Neural progenitor cell (in vitro differentiated cells): ENCODE results near the gene INTS6. TPM values are rescaled to one million over a fixed set of nuclear protein-coding genes. Genes with fewer than 3 reads are reported as not detected.

Source experiments
- DNase-seq: peaks from one replicate; pipeline ENCODE4 v3.0.0-alpha.2; 2016; ENCODE audit warnings: low spot score
- H2AFZ ChIP-seq: fragments of 200-600 bp; sonication (generic); replicated peaks from 2 replicates; pipeline ENCODE4 v1.6.1; 2016; ENCODE audit warnings: antibody characterized with exemption
- H3F3A ChIP-seq: fragments of 200-600 bp; sonication (generic); 2 replicates; pipeline ENCODE4 v1.6.1; 2016; ENCODE audit warnings: antibody characterized with exemption, low read depth
- H3K27ac ChIP-seq: fragments of 200-600 bp; sonication (generic); 2 replicates; pipeline ENCODE4 v1.5.1; 2016; ENCODE audit warnings: mild to moderate bottlenecking
- H3K27me3 ChIP-seq: fragments of 200-600 bp; sonication (generic); 2 replicates; pipeline ENCODE4 v1.6.1; 2016; ENCODE audit warnings: mild to moderate bottlenecking, moderate library complexity
- H3K36me3 ChIP-seq: fragments of 200-600 bp; sonication (generic); 2 replicates; pipeline ENCODE4 v1.5.1; 2016
- H3K4me1 ChIP-seq: fragments of 200-600 bp; sonication (generic); 2 replicates; pipeline ENCODE4 v1.6.1; 2016; ENCODE audit warnings: mixed run types
- H3K4me2 ChIP-seq: fragments of 200-600 bp; sonication (generic); 2 replicates; pipeline ENCODE4 v1.6.1; 2016
- H3K4me3 ChIP-seq: fragments of 200-600 bp; sonication (generic); 2 replicates; pipeline ENCODE4 v1.5.1; 2016
- H3K79me2 ChIP-seq: fragments of 200-600 bp; sonication (generic); 2 replicates; pipeline ENCODE4 v1.6.1; 2016; ENCODE audit warnings: low read depth
- H3K9ac ChIP-seq: fragments of 200-600 bp; sonication (generic); 2 replicates; pipeline ENCODE4 v1.6.1; 2016
- H3K9me3 ChIP-seq: fragments of 200-600 bp; sonication (generic); 2 replicates; pipeline ENCODE4 v1.5.1; 2016; ENCODE audit warnings: low read depth
- H4K20me1 ChIP-seq: fragments of 200-600 bp; sonication (generic); 2 replicates; pipeline ENCODE4 v1.6.1; 2016; ENCODE audit warnings: low read depth
- H3K27ac Mint-ChIP-seq: 3 replicates; pipeline ENCODE4 v1.8.0; 2021; ENCODE audit warnings: mixed read lengths
- H3K27me3 Mint-ChIP-seq: 2 replicates; pipeline ENCODE4 v1.8.0; 2022; ENCODE audit warnings: low read depth, mild to moderate bottlenecking, inconsistent platforms, moderate library complexity, mixed read lengths; ENCODE audit not compliant: insufficient read depth
- H3K36me3 Mint-ChIP-seq: 3 replicates; pipeline ENCODE4 v1.8.0; 2021; ENCODE audit warnings: mixed read lengths
- H3K4me1 Mint-ChIP-seq: 3 replicates; pipeline ENCODE4 v1.8.0; 2021; ENCODE audit warnings: mixed read lengths
- H3K4me3 Mint-ChIP-seq: 3 replicates; pipeline ENCODE4 v1.8.0; 2021; ENCODE audit warnings: mild to moderate bottlenecking, moderate library complexity, mixed read lengths
- H3K9me3 Mint-ChIP-seq: 3 replicates; pipeline ENCODE4 v1.8.0; 2020; ENCODE audit warnings: mixed read lengths
- CTCF ChIP-seq: fragments of 200-600 bp; sonication (generic); IDR thresholded peaks from 2 replicates; pipeline ENCODE4 v1.5.1; 2017; ENCODE audit warnings: antibody characterized with exemption, mild to moderate bottlenecking
- EZH2 ChIP-seq: fragments of 200-600 bp; sonication (generic); IDR thresholded peaks from 2 replicates; pipeline ENCODE4 v1.6.1; 2017; ENCODE audit warnings: antibody characterized with exemption, mild to moderate bottlenecking, moderate library complexity
- EZH2phosphoT487 ChIP-seq: fragments of 200-600 bp; sonication (generic); IDR thresholded peaks from 2 replicates; pipeline ENCODE4 v1.6.1; 2017; ENCODE audit warnings: antibody characterized with exemption
- total RNA-seq: library from RNA; depleted of rRNA; stranded (reverse); fragments of >200 nt; gene quantifications from 2 replicates; pipeline ENCODE4 v1.2.3, GENCODE V29; 2015; ENCODE audit warnings: low replicate concordance

Gene INTS6
- total RNA-seq, 1 donor from 2014 or later = 84.0 TPM

GRCh38 chr13:51385114-51385513, 67.7 kb downstream of the INTS6 start:
- Histone ChIP-seq H3K27ac (no peak overlapping the region), H2AFZ (no peak overlapping the region), H4K20me1 (no peaks in the 10 kb centered on the region), H3K9ac (no peak overlapping the region), H3K36me3 (peaks cover 39% of the 10 kb centered on the region), H3K4me3 (no peak overlapping the region), H3K4me1 (no peaks in the 10 kb centered on the region), H3K4me2 (no peak overlapping the region), H3K27me3 (no peaks in the 10 kb centered on the region), H3K9me3 (no peaks in the 10 kb centered on the region), H3F3A (peaks cover 44% of the 10 kb centered on the region), H3K79me2 (peaks cover 62% of the 10 kb centered on the region)
- H3K27ac Mint-ChIP-seq = no peak overlapping the region
- H3K36me3 Mint-ChIP-seq = peaks cover 10% of the 10 kb centered on the region
- no peak for TF ChIP-seq EZH2
- no peak for TF ChIP-seq EZH2phosphoT487
- no peak for TF ChIP-seq CTCF
- no peaks in the 10 kb centered on the region for H3K4me1 Mint-ChIP-seq
- H3K9me3 Mint-ChIP-seq = no peaks in the 10 kb centered on the region
- DNase-seq = no peak
- no peak overlapping the region for H3K4me3 Mint-ChIP-seq
- H3K27me3 Mint-ChIP-seq = no peaks in the 10 kb centered on the region

GRCh38 chr13:51380269-51380668, 72.6 kb downstream of the INTS6 start:
- Histone ChIP-seq H3K9ac (no peak overlapping the region), H3K4me3 (no peak overlapping the region), H3K4me2 (no peak overlapping the region), H3K4me1 (no peaks in the 10 kb centered on the region), H3F3A (peaks cover 59% of the 10 kb centered on the region), H2AFZ (no peak overlapping the region), H3K9me3 (no peaks in the 10 kb centered on the region), H4K20me1 (no peaks in the 10 kb centered on the region), H3K27me3 (no peaks in the 10 kb centered on the region), H3K27ac (peak overlapping the region; percentile 39), H3K36me3 (peaks cover 63% of the 10 kb centered on the region), H3K79me2 (peaks cover 15% of the 10 kb centered on the region)
- Mint-ChIP-seq H3K27ac (no peak overlapping the region), H3K4me3 (no peak overlapping the region), H3K36me3 (peaks cover 30% of the 10 kb centered on the region), H3K4me1 (no peaks in the 10 kb centered on the region), H3K27me3 (no peaks in the 10 kb centered on the region), H3K9me3 (no peaks in the 10 kb centered on the region)
- DNase-seq = no peak
- no peak for TF ChIP-seq CTCF
- no peak for TF ChIP-seq EZH2phosphoT487
- TF ChIP-seq EZH2 = no peak

GRCh38 chr13:51373451-51373850, 79.4 kb downstream of the INTS6 start:
- no peak for TF ChIP-seq EZH2
- TF ChIP-seq EZH2phosphoT487 = no peak
- no peak for TF ChIP-seq CTCF
- H3K36me3 ChIP-seq = peaks cover 69% of the 10 kb centered on the region
- peaks cover 8% of the 10 kb centered on the region for H3K4me1 ChIP-seq
- Mint-ChIP-seq H3K27me3 (no peaks in the 10 kb centered on the region), H3K4me1 (no peaks in the 10 kb centered on the region), H3K4me3 (no peak overlapping the region), H3K27ac (no peak overlapping the region), H3K9me3 (no peaks in the 10 kb centered on the region), H3K36me3 (peaks cover 35% of the 10 kb centered on the region)
- H4K20me1 ChIP-seq = no peaks in the 10 kb centered on the region
- H3K27me3 ChIP-seq = no peaks in the 10 kb centered on the region
- no peak overlapping the region for H3K4me2 ChIP-seq
- no peak overlapping the region for H2AFZ ChIP-seq
- H3K9ac ChIP-seq = no peak overlapping the region
- H3K27ac ChIP-seq = no peak overlapping the region
- H3F3A ChIP-seq = peaks cover 37% of the 10 kb centered on the region
- no peaks in the 10 kb centered on the region for H3K9me3 ChIP-seq
- H3K79me2 ChIP-seq = peaks cover 17% of the 10 kb centered on the region
- no peak overlapping the region for H3K4me3 ChIP-seq
- no peak for DNase-seq
